Skin of body (tissue), 2 donors: ENCODE measurements around the gene MRC2. TPM values are rescaled to one million over a fixed set of nuclear protein-coding genes. Genes with fewer than 3 reads are reported as not detected.

Experiments used
- DNase-seq: peaks from one replicate; lab custom pipeline; 2025; lab: John Stamatoyannopoulos, UW
- total RNA-seq: library from RNA; depleted of rRNA; stranded (reverse); fragments of >200 nt; gene quantifications from one replicate; pipeline ENCODE4 v1.2.3, GENCODE V29; 2014

The MRC2 gene
- total RNA-seq, 1 donor from 2014 or later: 147 TPM

- no peak for DNase-seq
These were observed 10.3 kb downstream of the MRC2 start for GRCh38 chr17:62637809-62638208.

GRCh38 chr17:62641153-62641552 is 13.7 kb downstream of the MRC2 start:
- no peak for DNase-seq

GRCh38 chr17:62641951-62642350 is 14.5 kb downstream of the MRC2 start:
- no peak for DNase-seq

- no peak for DNase-seq
These were observed 16.0 kb downstream of the MRC2 start for GRCh38 chr17:62643496-62643895.

GRCh38 chr17:62644487-62645173 is 17.2 kb downstream of the MRC2 start:
- DNase-seq: no peak

- no peak for DNase-seq
These were observed 20.9 kb downstream of the MRC2 start for GRCh38 chr17:62648251-62648955.

- no peak for DNase-seq
These were observed 21.5 kb downstream of the MRC2 start for GRCh38 chr17:62648956-62649294.

- DNase-seq: no peak
These were observed 22.1 kb downstream of the MRC2 start for GRCh38 chr17:62649570-62649969.

GRCh38 chr17:62650587-62650986 is 23.1 kb downstream of the MRC2 start:
- DNase-seq: no peak

GRCh38 chr17:62652251-62653001 is 25.0 kb downstream of the MRC2 start:
- DNase-seq: no peak

- no peak for DNase-seq
These were observed 25.7 kb downstream of the MRC2 start for GRCh38 chr17:62653002-62653825.

GRCh38 chr17:62653826-62654761 is 26.6 kb downstream of the MRC2 start:
- DNase-seq: peak; percentile 27

- no peak for DNase-seq
These were observed 28.2 kb downstream of the MRC2 start for GRCh38 chr17:62655656-62656055.

- DNase-seq: no peak
These were observed 29.0 kb downstream of the MRC2 start for GRCh38 chr17:62656446-62656845.

- DNase-seq: no peak
These were observed 29.7 kb downstream of the MRC2 start for GRCh38 chr17:62657145-62657665.

- no peak for DNase-seq
These were observed 30.2 kb downstream of the MRC2 start for GRCh38 chr17:62657690-62658089.

- no peak for DNase-seq
These were observed 30.9 kb downstream of the MRC2 start for GRCh38 chr17:62658136-62658920.

- no peak for DNase-seq
These were observed 33.2 kb downstream of the MRC2 start for GRCh38 chr17:62660629-62661118.

GRCh38 chr17:62661337-62661736 is 33.9 kb downstream of the MRC2 start:
- DNase-seq: no peak
